H1 (cell line): ENCODE measurements around the gene HTRA2. TPM values are rescaled to one million over a fixed set of nuclear protein-coding genes. Genes with fewer than 3 reads are reported as not detected.

Experiments used
- CTCF ChIA-PET: fragments of 300-600 bp; sonication (Branson Sonifier 250); formaldehyde crosslinking; loops from one replicate; lab custom pipeline; 2021; ENCODE audit not compliant: partially characterized antibody; lab: Charles Lee
- POLR2A ChIA-PET: fragments of 300-600 bp; sonication (Branson Sonifier 250); formaldehyde crosslinking; loops from one replicate; lab custom pipeline; 2021; ENCODE audit warnings: inconsistent platforms; ENCODE audit not compliant: partially characterized antibody; lab: Charles Lee
- DNase-seq, 2 experiments: peaks; one replicate each; pipeline versions ENCODE4 v3.0.0 to v3.0.0-alpha.2; 2010 to 2022; ENCODE audit warnings: low spot score in 2 of 2, low read depth in 1 of 2, mixed read lengths in 1 of 2
- FAIRE-seq: peaks from 2 replicates; lab custom pipeline; 2011; peaks lifted over from hg19 to GRCh38; lab: Jason Lieb, UNC
- H2AFZ ChIP-seq: 2 replicates; pipeline ENCODE4 v1.8.1; 2012; ENCODE audit warnings: low read length, inconsistent platforms
- H2AK5ac ChIP-seq: 2 replicates; pipeline ENCODE4 v1.6.1; 2013; ENCODE audit warnings: low read depth, low read length
- H2BK120ac ChIP-seq: replicated peaks from 2 replicates; pipeline ENCODE3; 2013; ENCODE audit warnings: low read depth, low read length, inconsistent platforms
- H2BK12ac ChIP-seq: 2 replicates; pipeline ENCODE4 v1.6.1; 2013; ENCODE audit warnings: low read depth, low read length
- H2BK15ac ChIP-seq: 2 replicates; pipeline ENCODE4 v1.6.1; 2013; ENCODE audit warnings: low read length
- H2BK20ac ChIP-seq: 2 replicates; pipeline ENCODE4 v1.6.1; 2013; ENCODE audit warnings: low read length
- H2BK5ac ChIP-seq: 2 replicates; pipeline ENCODE4 v1.6.1; 2013; ENCODE audit warnings: low read depth, low read length
- H3K14ac ChIP-seq: 2 replicates; pipeline ENCODE4 v1.6.1; 2013; ENCODE audit warnings: inconsistent platforms; ENCODE audit not compliant: insufficient read length
- H3K18ac ChIP-seq: 2 replicates; pipeline ENCODE4 v1.6.1; 2013; ENCODE audit warnings: low read length; ENCODE audit errors: extremely low read depth
- H3K23ac ChIP-seq: 2 replicates; pipeline ENCODE4 v1.6.1; 2013; ENCODE audit warnings: inconsistent platforms; ENCODE audit not compliant: insufficient read length
- H3K23me2 ChIP-seq: 2 replicates; pipeline ENCODE4 v1.6.1; 2013; ENCODE audit warnings: low read depth, low read length
- H3K27ac ChIP-seq: 2 replicates; pipeline ENCODE4 v1.6.1; 2011; ENCODE audit warnings: low read depth, low read length, inconsistent platforms
- H3K27me3 ChIP-seq, 4 experiments: replicated peaks in 1 of 4; 1 replicate in 1 of 4; 2 replicates in 3 of 4; pipeline versions ENCODE4 v1.6.1 to v1.8.1; 2011 to 2013; ENCODE audit warnings: low read length in 3 of 4, mild to moderate bottlenecking in 3 of 4, inconsistent platforms in 2 of 4, mixed read lengths in 2 of 4, moderate library complexity in 1 of 4; ENCODE audit not compliant: control insufficient read depth in 3 of 4, insufficient read depth in 3 of 4; ENCODE audit errors: extremely low read depth in 1 of 4
- H3K36me3 ChIP-seq, 4 experiments: 2 replicates each; pipeline versions ENCODE4 v1.6.1 to v1.8.1; 2011 to 2013; ENCODE audit warnings: mild to moderate bottlenecking in 4 of 4, low read length in 3 of 4, moderate library complexity in 2 of 4, control low read depth in 1 of 4, inconsistent platforms in 1 of 4; ENCODE audit not compliant: insufficient read depth in 4 of 4, control insufficient read depth in 2 of 4
- H3K4ac ChIP-seq: replicated peaks from 2 replicates; pipeline ENCODE3; 2013; ENCODE audit warnings: low read length, low read depth, mixed read lengths, inconsistent platforms; ENCODE audit not compliant: insufficient read length
- H3K4me1 ChIP-seq, 4 experiments: replicated peaks in 1 of 4; 1 replicate in 1 of 4; 2 replicates in 3 of 4; pipeline versions ENCODE4 v1.6.1 to v1.8.1; 2011 to 2013; ENCODE audit warnings: low read length in 3 of 4, inconsistent platforms in 2 of 4, mixed read lengths in 1 of 4; ENCODE audit not compliant: insufficient read depth in 4 of 4, control insufficient read depth in 3 of 4
- H3K4me2 ChIP-seq, 2 experiments: 2 replicates each; pipeline versions ENCODE4 v1.6.1 to v1.8.1; 2011 to 2013; ENCODE audit warnings: low read depth in 2 of 2, low read length in 2 of 2, control low read depth in 1 of 2, inconsistent platforms in 1 of 2, mild to moderate bottlenecking in 1 of 2; ENCODE audit not compliant: insufficient read depth in 1 of 2
- H3K4me3 ChIP-seq, 4 experiments: fragments of 200-600, 300-600 bp in 1 of 4; sonication (generic), shearing (Covaris generic), sonication (Bioruptor Twin) in 1 of 4; 2 replicates each; pipeline versions ENCODE4 v1.5.1 to v1.8.1; 2011 to 2016; ENCODE audit warnings: low read length in 4 of 4, low read depth in 3 of 4, control low read depth in 2 of 4, inconsistent platforms in 2 of 4, mild to moderate bottlenecking in 2 of 4, mixed read lengths in 1 of 4, moderate library complexity in 1 of 4; ENCODE audit not compliant: insufficient read depth in 2 of 4; ENCODE audit errors: extremely low read depth in 1 of 4
- H3K56ac ChIP-seq: replicated peaks from 2 replicates; pipeline ENCODE3; 2013; ENCODE audit warnings: low read depth, mild to moderate bottlenecking, mixed read lengths, low read length, inconsistent platforms; ENCODE audit not compliant: insufficient read length
- H3K79me1 ChIP-seq: 2 replicates; pipeline ENCODE4 v1.6.1; 2013; ENCODE audit warnings: low read depth, low read length, control low read depth
- H3K79me2 ChIP-seq, 2 experiments: 2 replicates each; pipeline versions ENCODE4 v1.6.1 to v1.8.1; 2012 to 2013; ENCODE audit warnings: low read length in 2 of 2, mild to moderate bottlenecking in 2 of 2, inconsistent platforms in 1 of 2; ENCODE audit not compliant: insufficient read depth in 2 of 2, control insufficient read depth in 1 of 2
- H3K9ac ChIP-seq, 4 experiments: replicated peaks in 1 of 4; 1 replicate in 1 of 4; 2 replicates in 3 of 4; pipeline versions ENCODE4 v1.6.1 to v1.8.1; 2011 to 2013; ENCODE audit warnings: low read depth in 3 of 4, low read length in 3 of 4, control low read depth in 2 of 4, mild to moderate bottlenecking in 2 of 4, moderate library complexity in 2 of 4, inconsistent platforms in 1 of 4; ENCODE audit errors: extremely low read depth in 1 of 4
- H3K9me3 ChIP-seq, 2 experiments: 2 replicates each; pipeline versions ENCODE4 v1.6.1 to v1.8.1; 2012 to 2013; ENCODE audit warnings: mild to moderate bottlenecking in 2 of 2, moderate library complexity in 2 of 2, control low read depth in 1 of 2, inconsistent platforms in 1 of 2, low read depth in 1 of 2, low read length in 1 of 2, mixed read lengths in 1 of 2; ENCODE audit not compliant: insufficient read depth in 2 of 2
- H4K20me1 ChIP-seq, 2 experiments: replicated peaks in 1 of 2; 2 replicates each; pipeline versions ENCODE3 to v1.8.1; 2011 to 2013; ENCODE audit warnings: inconsistent platforms in 2 of 2, low read length in 2 of 2, mild to moderate bottlenecking in 1 of 2; ENCODE audit not compliant: insufficient read depth in 2 of 2, control insufficient read depth in 1 of 2
- H4K5ac ChIP-seq: 2 replicates; pipeline ENCODE4 v1.6.1; 2013; ENCODE audit warnings: low read length, low read depth, mixed read lengths, inconsistent platforms; ENCODE audit not compliant: insufficient read length
- H4K8ac ChIP-seq: 2 replicates; pipeline ENCODE4 v1.8.0; 2013; ENCODE audit warnings: mild to moderate bottlenecking, moderate library complexity, low read length, inconsistent platforms; ENCODE audit not compliant: insufficient read depth; ENCODE audit errors: extremely low read depth
- H4K91ac ChIP-seq: replicated peaks from 2 replicates; pipeline ENCODE3; 2013; ENCODE audit warnings: low read length, mixed read lengths, inconsistent platforms; ENCODE audit not compliant: insufficient read length
- CHD1 ChIP-seq: IDR thresholded peaks from 2 replicates; pipeline ENCODE4 v1.6.1; 2012; ENCODE audit warnings: low read depth, low read length, improper control_type of control experiment
- E2F6 ChIP-seq: IDR thresholded peaks from 2 replicates; pipeline ENCODE4 v1.6.1; 2012; ENCODE audit warnings: inconsistent platforms
- EZH2 ChIP-seq: fragments of 200-600 bp; sonication (generic); IDR thresholded peaks from 2 replicates; pipeline ENCODE4 v1.7.1; 2012; ENCODE audit warnings: low read depth, mild to moderate bottlenecking, moderate library complexity, low read length, inconsistent platforms; ENCODE audit not compliant: severe bottlenecking
- NRF1 ChIP-seq: IDR thresholded peaks from 2 replicates; pipeline ENCODE4 v1.6.1; 2011; ENCODE audit warnings: mild to moderate bottlenecking, low read depth, low read length, improper control_type of control experiment
- SUZ12 ChIP-seq: fragments of 200-600 bp; sonication (generic); IDR thresholded peaks from 2 replicates; pipeline ENCODE4 v1.6.1; 2012; ENCODE audit warnings: mild to moderate bottlenecking, inconsistent platforms, low read length, moderate library complexity, mixed read lengths
- TCF12 ChIP-seq: IDR thresholded peaks from 2 replicates; pipeline ENCODE4 v1.6.1; 2011; ENCODE audit warnings: low read depth, mild to moderate bottlenecking, low read length
- WGBS, 2 experiments: shearing (Covaris generic) in 1 of 2; methylation state at CpG; one replicate each; pipeline versions ENCODE4 v1.1.6 to v1.1.7; 2013 to 2015; ENCODE audit warnings: low lambda C conversion rate in 2 of 2, mixed read lengths in 2 of 2, inconsistent platforms in 1 of 2, low coverage in 1 of 2, missing lambda C conversion rate in 1 of 2; ENCODE audit not compliant: insufficient replicate concordance in 2 of 2, insufficient coverage in 1 of 2, insufficient read length in 1 of 2; ENCODE audit errors: extremely low coverage in 1 of 2, missing lambda C conversion rate in 1 of 2; 5-methylcytosine and 5-hydroxymethylcytosine counted together
- polyA plus RNA-seq, 7 experiments: library from polyadenylated mRNA; depleted of rRNA in 3 of 7; stranded (reverse) in 5 of 7; unstranded in 2 of 7; fragments of >200 nt in 5 of 7; fragments of 200-250 nt in 2 of 7; gene quantifications; 1 replicate in 5 of 7; 2 replicates in 1 of 7; 4 replicates in 1 of 7; pipeline versions ENCODE4 v1.2.1 to v1.2.3, GENCODE V29; 2011 to 2013; ENCODE audit warnings: missing spikeins in 2 of 7, mixed read lengths in 2 of 7
- total RNA-seq: library from RNA; stranded (reverse); fragmentation: NEBNext Ultra II Directional; extraction: Animal tissue kit (Norgen Biotek cat#: 25700); gene quantifications from 2 replicates; pipeline ENCODE4 v1.2.1, GENCODE V29; 2021

The HTRA2 gene
- total and polyA plus RNA-seq, 2 of the 8 experiments (the other 6 are each of a cell fraction or from before 2014, with no cell fraction given), result 21.6 to 37.6 TPM

- Histone ChIP-seq H4K5ac (no peak overlapping the region), H3K4me2 (peak overlapping the region; percentile 78 to 97), H3K79me2 (no peaks in the 10 kb centered on the region), H3K27ac (no peak overlapping the region), H3K36me3 (no peaks in the 10 kb centered on the region; a peak in 1 of 8 replicates), H3K56ac (no peak overlapping the region), H2BK15ac (no peak overlapping the region), H3K4ac (no peak overlapping the region), H3K23ac (no peak overlapping the region), H4K91ac (no peak overlapping the region), H2AFZ (no peak overlapping the region), H3K79me1 (no peaks in the 10 kb centered on the region), H3K9me3 (no peaks in the 10 kb centered on the region), H3K14ac (no peak overlapping the region), H2BK12ac (no peak overlapping the region), H4K20me1 (peaks cover 0 to 13% of the 10 kb centered on the region in 2 experiments), H2AK5ac (no peak overlapping the region), H3K23me2 (peaks cover 35% of the 10 kb centered on the region; the same call in 1 of the 2 replicates), H2BK120ac (no peak overlapping the region), H2BK5ac (no peak overlapping the region), H2BK20ac (no peak overlapping the region), H3K4me1 (peaks cover 7 to 59% (median 38%) of the 10 kb centered on the region in 4 experiments), H3K9ac (no peak overlapping the region), H3K4me3 (peak overlapping the region; percentile 20 to 57 (median 46); a peak in 4 of 8 replicates), H3K18ac (no peak overlapping the region), H4K8ac (peak overlapping the region; percentile 6), H3K27me3 (peaks cover 85 to 100% (median 99%) of the 10 kb centered on the region in 4 experiments)
- FAIRE-seq, result no peak
- WGBS, 2 experiments, result 16% methylated on average over 15 of the region's 15 CpGs; no CpG with 5 or more reads in 1 of the 2 experiments
- CTCF ChIA-PET, result interaction anchor here (0.7 to 5.1 kb wide), 13 partner anchors 10 to 91 kb away, joined by 3 to 24 read pairs (median 6); partner anchors contain the start of genes AUP1, CCDC142, HTRA2 and TLX2
- TF ChIP-seq E2F6 (no peak), CHD1 (no peak), SUZ12 (peak; percentile 21), NRF1 (no peak), TCF12 (no peak), EZH2 (peak; percentile 76)
- POLR2A ChIA-PET, result interaction anchor here (0.9 to 9.4 kb wide), 15 partner anchors 10 to 88 kb away, joined by 3 to 73 read pairs (median 4); partner anchors contain the start of genes AUP1, CCDC142, DQX1 and HTRA2
- peak in 1 of 2 experiments; percentile 58 for DNase-seq
Measured at GRCh38 chr2:74499940-74500577, 29.7 kb upstream of the HTRA2 start.
